ENCODE results near the gene SLC36A2.

DNA sequence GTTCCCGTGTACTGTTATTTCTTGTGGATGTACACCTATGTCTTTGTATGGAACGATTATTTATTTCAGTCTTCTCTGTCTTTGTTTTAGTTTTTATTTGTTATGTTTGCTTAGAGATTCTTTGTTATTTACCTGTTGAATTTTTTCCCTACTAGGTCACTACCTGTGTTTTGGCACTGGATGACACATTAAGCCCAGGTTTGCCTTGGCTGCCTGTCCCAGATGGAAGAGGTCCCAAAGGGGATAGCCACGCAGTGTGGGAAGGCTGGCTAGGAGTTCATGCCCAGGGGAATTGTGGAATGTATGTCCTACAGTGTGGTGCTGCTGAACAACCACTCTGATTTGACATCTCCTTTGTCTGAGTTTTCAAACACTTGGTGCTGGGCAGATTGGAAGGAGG is 15.6 kb upstream of the SLC36A2 start:
- TF ChIP-seq, protein P1, sequence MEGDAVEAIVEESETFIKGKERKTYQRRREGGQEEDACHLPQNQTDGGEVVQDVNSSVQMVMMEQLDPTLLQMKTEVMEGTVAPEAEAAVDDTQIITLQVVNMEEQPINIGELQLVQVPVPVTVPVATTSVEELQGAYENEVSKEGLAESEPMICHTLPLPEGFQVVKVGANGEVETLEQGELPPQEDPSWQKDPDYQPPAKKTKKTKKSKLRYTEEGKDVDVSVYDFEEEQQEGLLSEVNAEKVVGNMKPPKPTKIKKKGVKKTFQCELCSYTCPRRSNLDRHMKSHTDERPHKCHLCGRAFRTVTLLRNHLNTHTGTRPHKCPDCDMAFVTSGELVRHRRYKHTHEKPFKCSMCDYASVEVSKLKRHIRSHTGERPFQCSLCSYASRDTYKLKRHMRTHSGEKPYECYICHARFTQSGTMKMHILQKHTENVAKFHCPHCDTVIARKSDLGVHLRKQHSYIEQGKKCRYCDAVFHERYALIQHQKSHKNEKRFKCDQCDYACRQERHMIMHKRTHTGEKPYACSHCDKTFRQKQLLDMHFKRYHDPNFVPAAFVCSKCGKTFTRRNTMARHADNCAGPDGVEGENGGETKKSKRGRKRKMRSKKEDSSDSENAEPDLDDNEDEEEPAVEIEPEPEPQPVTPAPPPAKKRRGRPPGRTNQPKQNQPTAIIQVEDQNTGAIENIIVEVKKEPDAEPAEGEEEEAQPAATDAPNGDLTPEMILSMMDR (IDR thresholded peaks at IDR 0.05; ENCODE audit: low read depth, low read length, missing input control) = no peak
- no peak for TF ChIP-seq JUND (IDR thresholded peaks at IDR 0.05)
- TF ChIP-seq FOXA1 (IDR thresholded peaks at IDR 0.05) = no peak
- no peak for TF ChIP-seq ATF3 (IDR thresholded peaks at IDR 0.05)
- TF ChIP-seq, protein P2, sequence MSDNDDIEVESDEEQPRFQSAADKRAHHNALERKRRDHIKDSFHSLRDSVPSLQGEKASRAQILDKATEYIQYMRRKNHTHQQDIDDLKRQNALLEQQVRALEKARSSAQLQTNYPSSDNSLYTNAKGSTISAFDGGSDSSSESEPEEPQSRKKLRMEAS (IDR thresholded peaks at IDR 0.05) = no peak
- no peak for TF ChIP-seq TAF1 (conservative IDR thresholded peaks at IDR 0.05)
